Fibroblast of lung (primary cell): ENCODE results near the gene STARD3NL. TPM values are rescaled to one million over a fixed set of nuclear protein-coding genes. Genes with fewer than 3 reads are reported as not detected.
A peak's percentile ranks its signal among the peaks of the same experiment; 100 is the strongest.

Source experiments
- DNase-seq, 2 donors: peaks; one replicate each; pipeline versions ENCODE4 v3.0.0 to v3.0.0-alpha.2; 2010; ENCODE audit warnings: low read depth in 2 of 2
- H2AFZ ChIP-seq: 2 replicates; pipeline ENCODE4 v1.5.1; 2012; ENCODE audit warnings: low read length, control low read depth, inconsistent platforms
- H3K27ac ChIP-seq: 2 replicates; pipeline ENCODE4 v1.5.1; 2011; ENCODE audit warnings: low read length, control low read depth; ENCODE audit not compliant: insufficient read depth
- H3K27me3 ChIP-seq: 2 replicates; pipeline ENCODE4 v1.5.1; 2011; ENCODE audit warnings: mild to moderate bottlenecking, low read length; ENCODE audit not compliant: control insufficient read depth, insufficient read depth
- H3K36me3 ChIP-seq: 2 replicates; pipeline ENCODE4 v1.5.1; 2011; ENCODE audit warnings: low read length; ENCODE audit not compliant: control insufficient read depth, insufficient read depth
- H3K4me1 ChIP-seq: 2 replicates; pipeline ENCODE4 v1.5.1; 2011; ENCODE audit warnings: low read length; ENCODE audit not compliant: control insufficient read depth, insufficient read depth; ENCODE audit errors: extremely low read depth
- H3K4me2 ChIP-seq: 2 replicates; pipeline ENCODE4 v1.5.1; 2011; ENCODE audit warnings: low read length, control low read depth; ENCODE audit not compliant: insufficient read depth; ENCODE audit errors: extremely low read depth
- H3K4me3 ChIP-seq, 4 experiments: fragments of 200-600 bp in 1 of 4; sonication (generic) in 1 of 4; replicated peaks in 1 of 4; 2 replicates each; pipeline ENCODE4 v1.5.1; 2011 to 2016; ENCODE audit warnings: low read length in 4 of 4, low read depth in 3 of 4, mild to moderate bottlenecking in 3 of 4, control low read depth in 2 of 4, inconsistent platforms in 1 of 4, mixed read lengths in 1 of 4; ENCODE audit not compliant: insufficient read depth in 1 of 4; ENCODE audit errors: control extremely low read depth in 1 of 4
- H3K79me2 ChIP-seq: 2 replicates; pipeline ENCODE4 v1.5.1; 2012; ENCODE audit warnings: mild to moderate bottlenecking, low read length, inconsistent platforms; ENCODE audit not compliant: control insufficient read depth, insufficient read depth
- H3K9ac ChIP-seq: 2 replicates; pipeline ENCODE4 v1.5.1; 2011; ENCODE audit warnings: mild to moderate bottlenecking, low read length, control low read depth; ENCODE audit not compliant: insufficient read depth
- H3K9me3 ChIP-seq: 2 replicates; pipeline ENCODE4 v1.5.1; 2012; ENCODE audit warnings: low read depth, low read length; ENCODE audit not compliant: control insufficient read depth, insufficient read depth
- H4K20me1 ChIP-seq: 2 replicates; pipeline ENCODE4 v1.5.1; 2011; ENCODE audit warnings: low read length; ENCODE audit not compliant: control insufficient read depth, insufficient read depth; ENCODE audit errors: extremely low read depth
- EZH2 ChIP-seq: IDR thresholded peaks from 2 replicates; pipeline ENCODE4 v1.5.1; 2012; ENCODE audit warnings: low read length, control low read depth, mild to moderate bottlenecking; ENCODE audit errors: missing control alignments
- polyA plus RNA-seq, 2 donors: library from polyadenylated mRNA; depleted of rRNA in 1 of 2; stranded (reverse) in 1 of 2; unstranded in 1 of 2; fragments of >200 nt; gene quantifications; 2 replicates each; pipeline ENCODE4 v1.2.1, GENCODE V29; 2011 to 2012; ENCODE audit warnings: missing spikeins in 1 of 2
- total RNA-seq: library from RNA; depleted of rRNA; stranded (reverse); fragments of >200 nt; gene quantifications from 2 replicates; pipeline ENCODE4 v1.2.1, GENCODE V29; 2014
- TF ChIP-seq, protein P1 (sequence below), 2 donors: IDR thresholded peaks in 1 of 2; conservative IDR thresholded peaks in 1 of 2; 1 replicate in 1 of 2; 2 replicates in 1 of 2; pipeline ENCODE4 v1.5.1; 2011 to 2012; ENCODE audit warnings: low read length in 2 of 2, control low read depth in 1 of 2, inconsistent platforms in 1 of 2, low read depth in 1 of 2, mild to moderate bottlenecking in 1 of 2

The STARD3NL gene
- total and polyA plus RNA-seq, 2 donors (not counting 1 experiment from before 2014, with no cell fraction given) = 71.9 to 105 TPM

DNA sequence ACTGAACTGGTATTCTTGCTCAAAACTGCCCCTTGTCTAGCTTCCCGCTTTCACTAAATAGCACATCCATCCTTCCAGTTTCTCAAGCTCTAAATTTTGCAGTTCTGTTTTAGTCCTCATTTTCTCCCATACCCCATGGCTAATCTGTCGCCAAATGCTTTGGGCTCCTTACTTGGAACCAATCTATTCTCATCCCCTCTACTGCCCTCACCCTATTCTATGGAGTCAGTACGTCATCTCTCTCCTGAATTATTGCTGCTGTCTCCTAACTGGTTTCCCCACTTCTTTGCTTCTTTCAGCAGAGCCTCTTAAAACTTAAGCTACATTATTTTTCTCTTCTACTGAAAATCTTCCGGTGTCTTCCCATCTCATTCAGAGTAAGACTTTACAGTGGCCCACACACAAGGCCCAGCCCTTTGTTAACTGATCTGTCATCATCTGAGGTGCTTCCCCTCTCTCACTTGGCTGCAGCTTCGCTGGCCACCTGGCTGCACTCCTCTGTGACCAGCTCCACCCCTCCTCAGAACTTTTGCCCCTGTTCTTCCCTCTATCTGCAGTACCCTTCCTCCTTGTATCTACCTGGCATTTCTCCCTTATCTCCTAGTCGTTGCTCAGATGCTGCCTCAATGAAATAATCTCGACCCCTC is 9.9 kb downstream of the STARD3NL start:
- DNase-seq = no peak
- H3K4me2 ChIP-seq = no peak overlapping the region
- H3K27ac ChIP-seq = no peak overlapping the region
- no peak overlapping the region for H2AFZ ChIP-seq
- H3K9me3 ChIP-seq = no peaks in the 10 kb centered on the region
- TF ChIP-seq, protein P1, sequence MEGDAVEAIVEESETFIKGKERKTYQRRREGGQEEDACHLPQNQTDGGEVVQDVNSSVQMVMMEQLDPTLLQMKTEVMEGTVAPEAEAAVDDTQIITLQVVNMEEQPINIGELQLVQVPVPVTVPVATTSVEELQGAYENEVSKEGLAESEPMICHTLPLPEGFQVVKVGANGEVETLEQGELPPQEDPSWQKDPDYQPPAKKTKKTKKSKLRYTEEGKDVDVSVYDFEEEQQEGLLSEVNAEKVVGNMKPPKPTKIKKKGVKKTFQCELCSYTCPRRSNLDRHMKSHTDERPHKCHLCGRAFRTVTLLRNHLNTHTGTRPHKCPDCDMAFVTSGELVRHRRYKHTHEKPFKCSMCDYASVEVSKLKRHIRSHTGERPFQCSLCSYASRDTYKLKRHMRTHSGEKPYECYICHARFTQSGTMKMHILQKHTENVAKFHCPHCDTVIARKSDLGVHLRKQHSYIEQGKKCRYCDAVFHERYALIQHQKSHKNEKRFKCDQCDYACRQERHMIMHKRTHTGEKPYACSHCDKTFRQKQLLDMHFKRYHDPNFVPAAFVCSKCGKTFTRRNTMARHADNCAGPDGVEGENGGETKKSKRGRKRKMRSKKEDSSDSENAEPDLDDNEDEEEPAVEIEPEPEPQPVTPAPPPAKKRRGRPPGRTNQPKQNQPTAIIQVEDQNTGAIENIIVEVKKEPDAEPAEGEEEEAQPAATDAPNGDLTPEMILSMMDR (conservative IDR thresholded peaks at IDR 0.05 in 1 of 2, IDR thresholded peaks at IDR 0.05 in 1 of 2; ENCODE audit: low read depth in 1 of 2, low read length in 2 of 2) = no peak
- no peak for TF ChIP-seq EZH2
- peaks cover 2% of the 10 kb centered on the region for H4K20me1 ChIP-seq
- peaks cover 3% of the 10 kb centered on the region for H3K4me1 ChIP-seq
- H3K27me3 ChIP-seq = no peaks in the 10 kb centered on the region
- H3K4me3 ChIP-seq = no peak overlapping the region
- no peak overlapping the region for H3K9ac ChIP-seq
- H3K36me3 ChIP-seq = no peaks in the 10 kb centered on the region
- H3K79me2 ChIP-seq = peaks cover 58% of the 10 kb centered on the region

GRCh38 chr7:38189231-38189938 is 11.3 kb downstream of the STARD3NL start:
- Histone ChIP-seq H3K27me3 (no peaks in the 10 kb centered on the region), H4K20me1 (peaks cover 2% of the 10 kb centered on the region), H2AFZ (no peak overlapping the region), H3K9me3 (no peaks in the 10 kb centered on the region), H3K4me2 (no peak overlapping the region), H3K9ac (no peak overlapping the region), H3K4me1 (peaks cover 3% of the 10 kb centered on the region), H3K4me3 (no peak overlapping the region), H3K27ac (no peak overlapping the region), H3K79me2 (peaks cover 52% of the 10 kb centered on the region), H3K36me3 (no peaks in the 10 kb centered on the region)
- no peak for TF ChIP-seq EZH2
- TF ChIP-seq, protein P1 (conservative IDR thresholded peaks at IDR 0.05 in 1 of 2, IDR thresholded peaks at IDR 0.05 in 1 of 2; ENCODE audit: low read depth in 1 of 2, low read length in 2 of 2) = no peak
- no peak for DNase-seq

DNA sequence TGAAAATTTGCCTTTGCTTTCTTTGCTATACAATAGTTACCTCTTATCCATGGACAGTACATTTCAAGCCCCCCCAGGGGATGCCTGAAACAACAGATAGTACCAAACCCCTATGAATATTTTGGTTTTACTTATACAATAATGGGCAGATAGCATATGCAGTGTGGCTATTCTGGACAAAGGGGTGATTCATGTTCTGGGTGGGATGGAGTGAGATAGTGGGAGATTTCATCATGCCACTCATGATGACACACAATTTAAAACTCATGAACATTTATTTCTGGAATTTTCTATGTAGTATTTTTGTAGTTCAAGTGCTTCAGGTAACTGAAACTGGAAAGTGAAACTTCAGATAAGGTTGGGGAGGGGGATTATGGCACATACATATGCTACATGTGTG is 12.0 kb downstream of the STARD3NL start:
- H3K4me2 ChIP-seq = no peak overlapping the region
- DNase-seq = peak in 1 of 2 donors; percentile 45
- no peak overlapping the region for H3K4me3 ChIP-seq
- no peak overlapping the region for H3K27ac ChIP-seq
- no peak for TF ChIP-seq EZH2
- TF ChIP-seq, protein P1 (conservative IDR thresholded peaks at IDR 0.05 in 1 of 2, IDR thresholded peaks at IDR 0.05 in 1 of 2; ENCODE audit: low read depth in 1 of 2, low read length in 2 of 2) = no peak
- no peaks in the 10 kb centered on the region for H3K36me3 ChIP-seq
- H3K27me3 ChIP-seq = no peaks in the 10 kb centered on the region
- no peaks in the 10 kb centered on the region for H3K9me3 ChIP-seq
- no peak overlapping the region for H3K9ac ChIP-seq
- peaks cover 3% of the 10 kb centered on the region for H3K4me1 ChIP-seq
- H3K79me2 ChIP-seq = peaks cover 51% of the 10 kb centered on the region
- H4K20me1 ChIP-seq = peaks cover 2% of the 10 kb centered on the region
- no peak overlapping the region for H2AFZ ChIP-seq
